Gastroesophageal sphincter (tissue), 4 donors: ENCODE data around the gene RBBP6. TPM values are rescaled to one million over a fixed set of nuclear protein-coding genes. Genes with fewer than 3 reads are reported as not detected.
"Not testable (repeated sequence)": the region's sequence is repeated elsewhere in the genome, so short reads cannot be mapped to it uniquely, and the experiment has no call there.

ENCODE experiments used
- ATAC-seq: fragments of 150-250 bp; one replicate; pipeline ENCODE4 v1.9.1; 2016; ENCODE audit warnings: mild to moderate bottlenecking, moderate library complexity
- H3K27ac ChIP-seq, 4 donors: fragments of 200-600 bp; sonication (generic) in 3 of 4; 1 replicate in 3 of 4; 2 replicates in 1 of 4; pipeline ENCODE4 v1.5.1; 2016 to 2019
- H3K27me3 ChIP-seq: fragments of 200-600 bp; sonication (generic); one replicate; pipeline ENCODE4 v1.5.1; 2019
- H3K36me3 ChIP-seq, 2 donors: fragments of 200-600 bp; sonication (generic); one replicate each; pipeline ENCODE4 v1.5.1; 2019; ENCODE audit warnings: control low read depth in 1 of 2
- H3K4me1 ChIP-seq, 3 donors: fragments of 200-600 bp; sonication (generic); 1 replicate in 2 of 3; 2 replicates in 1 of 3; pipeline ENCODE4 v1.5.1; 2016 to 2019; ENCODE audit warnings: control low read depth in 2 of 3
- H3K4me3 ChIP-seq, 2 donors: fragments of 200-600 bp; sonication (generic); one replicate each; pipeline ENCODE4 v1.5.1; 2019; ENCODE audit warnings: mild to moderate bottlenecking in 1 of 2, moderate library complexity in 1 of 2
- H3K9me3 ChIP-seq, 3 donors: fragments of 200-600 bp; sonication (generic); one replicate each; pipeline ENCODE4 v1.5.1; 2017 to 2019; ENCODE audit warnings: control low read depth in 2 of 3
- CTCF ChIP-seq, 4 experiments: fragments of 200-600 bp in 2 of 4; fragments of 450-650 bp in 2 of 4; sonication (generic) in 1 of 4; IDR thresholded peaks; one replicate each; pipeline ENCODE4 v1.5.1; 2017 to 2019; ENCODE audit warnings: antibody characterized with exemption in 4 of 4, mild to moderate bottlenecking in 2 of 4, moderate library complexity in 2 of 4
- EP300 ChIP-seq: sonication (generic); formaldehyde crosslinking; IDR thresholded peaks from one replicate; pipeline ENCODE4 v1.6.1; 2017; ENCODE audit warnings: antibody characterized with exemption, mild to moderate bottlenecking
- POLR2A ChIP-seq, 2 donors: fragments of 450-650 bp; IDR thresholded peaks; one replicate each; pipeline ENCODE4 v1.6.1; 2017; ENCODE audit warnings: antibody characterized with exemption in 2 of 2, mild to moderate bottlenecking in 2 of 2, moderate library complexity in 1 of 2
- POLR2AphosphoS5 ChIP-seq: sonication (generic); formaldehyde crosslinking; IDR thresholded peaks from one replicate; pipeline ENCODE4 v1.6.1; 2017; ENCODE audit warnings: antibody characterized with exemption
- WGBS, 2 donors: methylation state at CpG; one replicate each; pipeline ENCODE4 v1.1.5; 2018; ENCODE audit warnings: low coverage in 1 of 2; 5-methylcytosine and 5-hydroxymethylcytosine counted together
- total RNA-seq, 4 donors: library from RNA; depleted of rRNA; stranded (reverse); fragments of >200 nt; gene quantifications; one replicate each; pipeline ENCODE4 v1.1.0, GENCODE V29; 2016

Gene RBBP6
- total RNA-seq, 4 donors from 2014 or later = 46.0 to 134 (median 66.1) TPM

- no peak for TF ChIP-seq CTCF (IDR thresholded peaks at IDR 0.05)
- TF ChIP-seq POLR2A (IDR thresholded peaks at IDR 0.05) = no peak
- no peak for TF ChIP-seq POLR2AphosphoS5
- no peak for TF ChIP-seq EP300
- no peak overlapping the region for H3K27ac ChIP-seq
- H3K36me3 ChIP-seq = no peaks in the 10 kb centered on the region
- H3K4me3 ChIP-seq = no peak overlapping the region
- H3K9me3 ChIP-seq = no peaks in the 10 kb centered on the region
- H3K27me3 ChIP-seq = no peaks in the 10 kb centered on the region
- WGBS, 2 donors = 77 to 93% methylated on average over 8 of the region's 11 CpGs
- peaks cover 0 to 15% (median 8%) of the 10 kb centered on the region in 3 donors for H3K4me1 ChIP-seq
- no peak for ATAC-seq
These were observed 71.9 kb downstream of the RBBP6 start for GRCh38 chr16:24611310-24611709.

GRCh38 chr16:24612656-24613055, 73.3 kb downstream of the RBBP6 start:
- H3K36me3 ChIP-seq = no peaks in the 10 kb centered on the region
- H3K27me3 ChIP-seq = no peaks in the 10 kb centered on the region
- TF ChIP-seq POLR2AphosphoS5 (no peak), EP300 (no peak), POLR2A (IDR thresholded peaks at IDR 0.05) (no peak), CTCF (IDR thresholded peaks at IDR 0.05) (no peak)
- 84 to 87% methylated on average over 4 of the region's 4 CpGs for WGBS, 2 donors
- H3K9me3 ChIP-seq = no peaks in the 10 kb centered on the region
- H3K4me1 ChIP-seq = peaks cover 0 to 15% (median 8%) of the 10 kb centered on the region in 3 donors
- H3K4me3 ChIP-seq = no peak overlapping the region
- no peak for ATAC-seq
- no peak overlapping the region for H3K27ac ChIP-seq

- not testable (repeated sequence) for H3K4me3 ChIP-seq, ATAC-seq, H3K27me3 ChIP-seq, H3K9me3 ChIP-seq, H3K36me3 ChIP-seq, H3K27ac ChIP-seq
- WGBS, 2 donors = 94 to 99% methylated on average over 4 to 5 of the region's 5 CpGs
- H3K4me1 ChIP-seq = peaks cover 0 to 15% (median 8%) of the 10 kb centered on the region in 3 donors
These were observed 73.9 kb downstream of the RBBP6 start for GRCh38 chr16:24613267-24613666.

- Histone ChIP-seq H3K36me3 (no peaks in the 10 kb centered on the region), H3K4me1 (no peaks in the 10 kb centered on the region), H3K9me3 (no peaks in the 10 kb centered on the region), H3K4me3 (no peak overlapping the region), H3K27ac (no peak overlapping the region), H3K27me3 (no peaks in the 10 kb centered on the region)
- no peak for TF ChIP-seq CTCF (IDR thresholded peaks at IDR 0.05)
- TF ChIP-seq POLR2AphosphoS5 = no peak
- no peak for TF ChIP-seq EP300
- TF ChIP-seq POLR2A (IDR thresholded peaks at IDR 0.05) = no peak
- ATAC-seq = no peak
- WGBS, 2 donors = 84 to 92% methylated on average over 2 of the region's 2 CpGs
These were observed 78.1 kb downstream of the RBBP6 start for GRCh38 chr16:24617502-24617901.

Other genes with a start within 250 kb of the RBBP6 start
- 10 to 100 TPM; 33.4 to 71.1 (median 58.6) TPM for gene TNRC6A, start 190.1 kb downstream of the RBBP6 start, total RNA-seq